ENCODE results near the gene SPINK1.

The SPINK1 gene

GRCh38 chr5:147851578-147851977 lies 20.1 kb upstream of the SPINK1 start:
- TF ChIP-seq FOXP2 (optimal IDR thresholded peaks at IDR 0.05; ENCODE audit: borderline replicate concordance, extremely low read depth, extremely low read length, insufficient read depth) (no peak), TAF1 (IDR thresholded peaks at IDR 0.05; ENCODE audit: borderline replicate concordance, insufficient read depth, low read length) (no peak), SIN3A (IDR thresholded peaks at IDR 0.05; ENCODE audit: borderline replicate concordance, insufficient read depth, low read length) (no peak), REST (IDR thresholded peaks at IDR 0.05; ENCODE audit: insufficient read depth in 1 of 2, low read depth in 2 of 2, low read length in 2 of 2) (no peak), POLR2AphosphoS5 (IDR thresholded peaks at IDR 0.05; ENCODE audit: low read depth, low read length) (no peak)

- no peak for TF ChIP-seq REST (IDR thresholded peaks at IDR 0.05; ENCODE audit: insufficient read depth in 1 of 2, low read depth in 2 of 2, low read length in 2 of 2)
- no peak for TF ChIP-seq POLR2AphosphoS5 (IDR thresholded peaks at IDR 0.05; ENCODE audit: low read depth, low read length)
- TF ChIP-seq FOXP2 (optimal IDR thresholded peaks at IDR 0.05; ENCODE audit: borderline replicate concordance, extremely low read depth, extremely low read length, insufficient read depth) = no peak
- no peak for TF ChIP-seq TAF1 (IDR thresholded peaks at IDR 0.05; ENCODE audit: borderline replicate concordance, insufficient read depth, low read length)
- TF ChIP-seq SIN3A (IDR thresholded peaks at IDR 0.05; ENCODE audit: borderline replicate concordance, insufficient read depth, low read length) = no peak
Measured at GRCh38 chr5:147849226-147849625, 17.8 kb upstream of the SPINK1 start.

GRCh38 chr5:147845618-147846017 lies 14.1 kb upstream of the SPINK1 start:
- no peak for TF ChIP-seq POLR2AphosphoS5 (IDR thresholded peaks at IDR 0.05; ENCODE audit: low read depth, low read length)

- no peak for TF ChIP-seq REST (IDR thresholded peaks at IDR 0.05; ENCODE audit: insufficient read depth in 1 of 2, low read depth in 2 of 2, low read length in 2 of 2)
- no peak for TF ChIP-seq POLR2AphosphoS5 (IDR thresholded peaks at IDR 0.05; ENCODE audit: low read depth, low read length)
- TF ChIP-seq SIN3A (IDR thresholded peaks at IDR 0.05; ENCODE audit: borderline replicate concordance, insufficient read depth, low read length) = no peak
- TF ChIP-seq TAF1 (IDR thresholded peaks at IDR 0.05; ENCODE audit: borderline replicate concordance, insufficient read depth, low read length) = no peak
- TF ChIP-seq FOXP2 (optimal IDR thresholded peaks at IDR 0.05; ENCODE audit: borderline replicate concordance, extremely low read depth, extremely low read length, insufficient read depth) = no peak
Measured at GRCh38 chr5:147844846-147845245, 13.4 kb upstream of the SPINK1 start.

GRCh38 chr5:147842869-147843268 lies 11.4 kb upstream of the SPINK1 start:
- TF ChIP-seq FOXP2 (optimal IDR thresholded peaks at IDR 0.05; ENCODE audit: borderline replicate concordance, extremely low read depth, extremely low read length, insufficient read depth) (no peak), REST (IDR thresholded peaks at IDR 0.05; ENCODE audit: insufficient read depth in 1 of 2, low read depth in 2 of 2, low read length in 2 of 2) (no peak), TAF1 (IDR thresholded peaks at IDR 0.05; ENCODE audit: borderline replicate concordance, insufficient read depth, low read length) (no peak), SIN3A (IDR thresholded peaks at IDR 0.05; ENCODE audit: borderline replicate concordance, insufficient read depth, low read length) (no peak), POLR2AphosphoS5 (IDR thresholded peaks at IDR 0.05; ENCODE audit: low read depth, low read length) (no peak)
